GM21619 (cell line): ENCODE results near the gene AGK.
"Not testable (repeated sequence)": the region's sequence is repeated elsewhere in the genome, so short reads cannot be mapped to it uniquely, and the experiment has no call there.

Source experiments
- ATAC-seq: cut with Tn5 transposase; IDR thresholded peaks from one replicate; pipeline ENCODE4 v1.9.1; 2021; ENCODE audit not compliant: unreplicated experiment

Gene AGK

DNA sequence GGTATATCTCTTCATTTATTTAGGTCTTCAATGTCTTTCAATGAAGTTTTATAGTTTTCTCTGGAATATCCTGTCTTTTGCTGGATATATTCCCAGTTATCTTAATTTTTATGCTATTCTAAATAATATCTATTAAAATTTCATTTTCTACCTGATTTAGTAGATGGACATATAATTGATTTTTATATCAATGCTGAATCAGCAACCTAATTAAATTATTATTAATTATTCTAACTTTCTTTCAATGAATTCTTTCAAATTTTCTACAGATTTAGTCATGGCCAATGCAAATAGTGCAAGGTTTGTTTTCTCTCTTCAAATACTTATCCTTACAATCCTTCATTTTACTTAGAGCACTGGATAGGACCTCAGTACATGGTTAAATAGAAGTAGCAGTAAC, 94.0 kb downstream of the AGK start:
- no peak for ATAC-seq

GRCh38 chr7:141646826-141647480, 95.7 kb downstream of the AGK start:
- no peak for ATAC-seq

DNA sequence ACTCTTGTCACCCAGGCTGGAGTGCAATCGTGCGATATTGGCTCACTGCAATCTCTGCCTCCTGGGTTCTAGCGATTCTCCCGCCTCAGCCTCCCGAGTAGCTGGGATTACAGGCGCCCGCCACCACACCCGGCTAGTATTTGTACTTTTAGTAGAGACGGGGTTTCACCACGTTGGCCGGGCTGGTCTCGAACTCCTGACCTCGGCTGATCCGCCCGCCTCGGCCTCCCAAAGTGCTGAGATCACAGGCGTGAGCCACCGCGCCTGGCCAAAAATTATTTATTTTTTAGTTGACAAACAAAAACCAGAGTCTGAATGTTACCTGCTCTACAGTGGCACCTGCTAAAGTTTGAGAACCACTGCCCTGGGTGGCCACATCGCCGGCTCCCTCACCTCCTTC, 96.5 kb downstream of the AGK start:
- ATAC-seq: not testable (repeated sequence)

GRCh38 chr7:141648276-141649114, 97.3 kb downstream of the AGK start:
- no peak for ATAC-seq

DNA sequence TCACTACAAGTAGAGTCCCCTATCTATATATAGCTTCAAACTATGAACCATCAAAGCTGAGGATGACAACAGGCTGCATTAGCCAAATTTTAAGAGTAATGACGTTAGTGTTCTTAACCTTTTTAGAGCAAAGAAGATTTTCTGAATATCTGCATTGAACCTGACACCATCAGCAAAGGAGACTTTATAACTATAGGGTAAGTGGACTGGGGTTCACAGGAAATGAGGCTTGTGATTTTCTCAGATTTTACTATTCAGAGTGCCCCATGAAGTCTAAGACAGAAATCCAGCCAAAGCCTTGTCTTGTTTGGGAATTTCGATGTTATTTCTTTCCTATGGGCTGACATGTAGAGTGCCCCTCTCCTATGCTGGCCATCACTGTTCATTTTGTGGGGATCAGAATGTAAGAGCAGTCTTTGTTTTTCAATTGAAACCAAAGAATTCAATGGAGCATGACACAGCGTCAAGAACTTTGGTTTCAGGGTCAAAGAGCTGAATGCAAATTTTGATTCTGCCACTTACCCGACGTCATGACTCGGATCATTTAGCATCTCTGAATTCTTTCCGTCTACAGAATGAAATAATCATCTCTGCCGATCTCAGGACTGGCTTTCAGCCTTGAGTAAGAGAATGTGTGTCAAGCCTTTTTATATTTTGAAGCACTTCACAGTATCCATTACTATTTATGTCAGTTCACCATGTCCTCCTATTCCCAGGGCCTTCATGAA, 98.1 kb downstream of the AGK start:
- ATAC-seq: peak; percentile 72

GRCh38 chr7:141649865-141650634, 98.8 kb downstream of the AGK start:
- peak; percentile 63 for ATAC-seq

DNA sequence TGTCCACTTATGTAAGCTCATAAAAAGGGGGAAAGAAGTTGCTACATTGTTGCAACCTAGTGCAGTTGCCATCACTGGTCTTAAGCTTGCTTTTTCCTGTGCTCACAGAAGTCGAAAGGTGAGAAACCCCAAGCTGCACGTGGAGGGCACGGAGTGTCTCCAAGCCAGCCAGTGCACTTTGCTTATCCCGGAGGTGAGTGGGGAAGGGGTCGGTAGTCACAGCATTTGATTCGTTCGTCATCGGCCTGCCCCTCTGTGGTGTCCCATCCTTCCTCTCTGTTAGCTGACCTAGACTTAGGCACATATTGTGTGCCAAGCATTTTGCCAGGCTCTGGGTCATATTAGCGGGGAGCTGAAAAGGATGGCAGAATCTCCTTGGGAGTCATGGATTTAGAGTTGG, 100.2 kb downstream of the AGK start:
- ATAC-seq: no peak

DNA sequence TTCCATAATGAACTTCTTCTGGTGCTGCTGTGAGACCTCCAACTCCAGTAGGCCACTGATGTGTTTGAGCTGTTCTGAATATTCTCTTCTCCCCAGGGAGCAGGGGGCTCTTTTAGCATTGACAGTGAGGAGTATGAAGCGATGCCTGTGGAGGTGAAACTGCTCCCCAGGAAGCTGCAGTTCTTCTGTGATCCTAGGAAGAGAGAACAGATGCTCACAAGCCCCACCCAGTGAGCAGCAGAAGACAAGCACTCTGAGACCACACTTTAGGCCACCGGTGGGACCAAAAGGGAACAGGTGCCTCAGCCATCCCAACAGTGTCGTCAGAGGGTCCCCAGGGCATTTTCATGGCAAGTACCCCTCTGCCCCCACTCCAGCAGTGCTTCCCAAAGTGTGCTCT, 101.5 kb downstream of the AGK start:
- ATAC-seq: no peak

- peak; percentile 84 for ATAC-seq
These were observed 103.3 kb downstream of the AGK start for GRCh38 chr7:141654551-141654950.

GRCh38 chr7:141659501-141659900, 108.3 kb downstream of the AGK start:
- ATAC-seq: no peak

GRCh38 chr7:141660259-141660658, 109.0 kb downstream of the AGK start:
- no peak for ATAC-seq

GRCh38 chr7:141663081-141663849, 112.1 kb downstream of the AGK start:
- no peak for ATAC-seq

DNA sequence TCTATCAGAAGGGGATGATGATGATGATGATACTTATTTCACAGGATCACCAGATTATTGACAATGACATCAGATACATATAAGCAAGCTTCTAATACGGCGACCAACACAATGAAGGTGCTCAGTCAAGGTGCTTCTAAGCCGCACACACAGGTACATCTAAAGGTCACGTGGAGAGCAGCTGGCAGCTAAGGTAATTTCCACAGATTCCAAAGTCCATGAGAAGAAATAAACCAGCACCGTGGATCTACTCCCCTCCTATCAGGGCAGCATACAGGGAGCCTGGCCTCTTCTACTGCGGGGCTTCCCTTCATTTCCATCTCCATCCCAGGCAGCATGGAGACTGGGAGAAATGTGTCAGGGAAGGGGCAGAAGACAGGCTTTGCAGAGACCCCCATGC, 113.2 kb downstream of the AGK start:
- no peak for ATAC-seq

- ATAC-seq: no peak
These were observed 114.2 kb downstream of the AGK start for GRCh38 chr7:141665208-141666035.

DNA sequence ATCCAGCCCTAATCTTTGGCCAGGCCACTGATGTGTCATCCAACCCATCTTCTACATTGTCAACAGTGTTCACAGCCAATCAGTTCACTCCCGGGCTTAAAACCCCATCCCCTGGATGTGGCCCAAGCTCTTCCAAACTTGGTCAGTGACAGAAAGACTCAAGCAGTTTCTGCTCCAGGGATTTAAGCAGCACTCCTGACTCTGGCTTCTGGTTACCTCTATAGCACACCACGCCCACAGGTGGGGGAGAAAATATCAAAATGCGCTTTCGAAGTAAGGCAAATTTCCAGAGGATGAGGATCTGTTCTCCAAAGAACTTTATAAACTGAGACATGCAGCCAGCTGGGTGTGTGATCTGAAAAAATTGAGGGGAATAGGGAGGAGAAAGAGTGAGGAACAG, 114.9 kb downstream of the AGK start:
- no peak for ATAC-seq

DNA sequence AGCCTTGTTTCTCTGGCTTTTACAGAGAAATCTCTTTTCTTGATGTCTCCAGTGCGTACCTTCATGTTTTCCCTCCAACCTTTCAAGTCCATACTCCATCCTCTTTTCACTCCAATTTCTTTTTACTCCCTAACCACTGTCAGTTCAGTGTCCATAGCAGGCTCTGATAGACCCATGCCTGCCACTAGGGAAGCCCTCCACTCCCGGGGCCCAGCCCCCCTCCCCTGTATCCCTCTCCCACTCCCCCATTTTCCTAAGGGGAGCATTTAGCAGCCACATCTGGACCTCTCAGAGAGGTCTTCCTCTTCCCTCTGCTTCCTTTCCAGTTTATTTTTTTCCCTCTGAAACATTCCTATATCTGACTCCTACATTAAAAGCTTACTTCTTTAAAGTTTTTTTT, 117.6 kb downstream of the AGK start:
- no peak for ATAC-seq

DNA sequence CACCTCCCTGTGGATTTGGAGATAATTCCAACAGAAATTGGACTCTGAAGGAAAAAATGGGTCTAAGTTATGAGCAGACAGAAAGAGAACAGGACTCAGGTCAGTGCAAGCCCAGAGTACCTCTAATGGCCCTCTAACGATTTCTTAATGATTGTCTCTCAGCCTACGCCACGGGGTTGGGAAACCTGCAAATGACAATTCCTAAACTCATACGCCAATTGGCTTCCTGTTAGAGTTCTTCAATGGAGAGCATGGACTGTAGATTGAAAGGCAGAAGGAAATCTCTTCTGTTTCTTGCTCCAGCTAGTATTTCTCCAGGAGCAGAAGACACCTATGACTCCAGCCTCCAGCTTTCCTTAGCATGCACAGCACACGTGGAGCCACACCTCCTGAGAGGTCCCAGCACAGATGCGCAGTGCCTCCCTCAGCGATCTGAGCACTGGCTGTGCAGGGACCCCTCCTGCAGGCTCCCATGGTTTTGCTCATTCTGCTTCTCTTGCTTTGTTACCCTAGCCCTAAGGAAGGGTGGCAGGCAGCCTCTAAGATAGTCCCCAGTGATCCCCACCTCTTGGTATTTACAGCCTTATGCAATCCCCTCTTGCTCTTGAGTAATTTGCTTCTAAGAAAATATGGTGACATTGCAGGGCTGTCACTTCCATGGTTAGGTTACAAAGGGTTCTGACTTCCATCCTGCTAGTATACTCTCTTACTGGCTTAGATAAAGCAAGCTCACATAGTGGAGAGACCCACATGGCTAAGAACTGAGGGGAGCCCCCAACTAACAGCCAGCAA, 120.7 kb downstream of the AGK start:
- ATAC-seq: no peak

- no peak for ATAC-seq
These were observed 122.1 kb downstream of the AGK start for GRCh38 chr7:141673346-141673745.

- no peak for ATAC-seq
These were observed 123.0 kb downstream of the AGK start for GRCh38 chr7:141674171-141674671.
